Right lobe of liver (tissue), 4 donors: ENCODE measurements around the gene ERC1.

Experiments
- POLR2A ChIP-seq: fragments of 450-650 bp; IDR thresholded peaks from one replicate; pipeline ENCODE4 v1.6.1; 2017; ENCODE audit warnings: antibody characterized with exemption, mild to moderate bottlenecking
- TF ChIP-seq, protein P1 (sequence below), 4 donors: fragments of 200-600 bp in 3 of 4; fragments of 450-650 bp in 1 of 4; IDR thresholded peaks; one replicate each; pipeline versions ENCODE4 v1.5.1 to v1.8.0; 2016 to 2022; ENCODE audit warnings: antibody characterized with exemption in 4 of 4, mild to moderate bottlenecking in 2 of 4
- donor health status: DM: no; HTN: no; CAD: no.
- donor health status: DM: no; HTN: no; CAD: no.
- donor health status: DM: no; HTN: yes; CAD: no.

DNA sequence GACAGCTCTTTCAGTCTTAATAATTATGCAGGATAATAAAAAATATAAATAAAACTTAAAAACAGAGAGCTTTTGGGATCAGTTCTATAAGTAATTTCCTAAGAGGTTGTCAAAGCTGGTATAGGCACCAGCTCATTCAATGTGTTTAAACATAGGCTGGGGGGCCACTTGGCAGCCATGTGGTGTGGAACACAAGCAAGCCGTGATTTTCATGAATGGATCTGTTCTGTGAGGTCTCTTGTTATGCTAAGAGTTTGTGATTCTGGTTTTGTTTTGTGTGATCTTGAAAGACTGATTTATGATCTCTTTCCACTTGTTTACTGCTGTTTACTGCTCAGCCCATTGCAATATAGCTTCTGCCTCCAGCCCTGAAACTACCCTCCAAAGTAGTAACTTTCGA is 362.4 kb downstream of the ERC1 start:
- TF ChIP-seq, protein P1, sequence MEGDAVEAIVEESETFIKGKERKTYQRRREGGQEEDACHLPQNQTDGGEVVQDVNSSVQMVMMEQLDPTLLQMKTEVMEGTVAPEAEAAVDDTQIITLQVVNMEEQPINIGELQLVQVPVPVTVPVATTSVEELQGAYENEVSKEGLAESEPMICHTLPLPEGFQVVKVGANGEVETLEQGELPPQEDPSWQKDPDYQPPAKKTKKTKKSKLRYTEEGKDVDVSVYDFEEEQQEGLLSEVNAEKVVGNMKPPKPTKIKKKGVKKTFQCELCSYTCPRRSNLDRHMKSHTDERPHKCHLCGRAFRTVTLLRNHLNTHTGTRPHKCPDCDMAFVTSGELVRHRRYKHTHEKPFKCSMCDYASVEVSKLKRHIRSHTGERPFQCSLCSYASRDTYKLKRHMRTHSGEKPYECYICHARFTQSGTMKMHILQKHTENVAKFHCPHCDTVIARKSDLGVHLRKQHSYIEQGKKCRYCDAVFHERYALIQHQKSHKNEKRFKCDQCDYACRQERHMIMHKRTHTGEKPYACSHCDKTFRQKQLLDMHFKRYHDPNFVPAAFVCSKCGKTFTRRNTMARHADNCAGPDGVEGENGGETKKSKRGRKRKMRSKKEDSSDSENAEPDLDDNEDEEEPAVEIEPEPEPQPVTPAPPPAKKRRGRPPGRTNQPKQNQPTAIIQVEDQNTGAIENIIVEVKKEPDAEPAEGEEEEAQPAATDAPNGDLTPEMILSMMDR (IDR thresholded peaks at IDR 0.05), result no peak
- TF ChIP-seq POLR2A, result no peak
